CD4-positive, alpha-beta T cell treated with Interleukin-15 for 1 hour (primary cell): ENCODE measurements around the gene ITPR1.

ENCODE experiments used
- DNase-seq: peaks from one replicate; pipeline ENCODE4 v3.0.0-alpha.2; 2020

ITPR1 gene

GRCh38 chr3:4880850-4881249 is 387.7 kb downstream of the ITPR1 start:
- DNase-seq: no peak

GRCh38 chr3:4882548-4882947 is 389.4 kb downstream of the ITPR1 start:
- no peak for DNase-seq

- DNase-seq: no peak
Measured at GRCh38 chr3:4883011-4883410, 389.9 kb downstream of the ITPR1 start.

- DNase-seq: no peak
Measured at GRCh38 chr3:4884888-4885287, 391.7 kb downstream of the ITPR1 start.

GRCh38 chr3:4885316-4885715 is 392.2 kb downstream of the ITPR1 start:
- DNase-seq: no peak

- no peak for DNase-seq
Measured at GRCh38 chr3:4886448-4886847, 393.3 kb downstream of the ITPR1 start.

- no peak for DNase-seq
Measured at GRCh38 chr3:4887177-4887576, 394.0 kb downstream of the ITPR1 start.

- DNase-seq: peak; percentile 24
Measured at GRCh38 chr3:4888913-4889846, 396.0 kb downstream of the ITPR1 start.

GRCh38 chr3:4889896-4890295 is 396.7 kb downstream of the ITPR1 start:
- DNase-seq: no peak

GRCh38 chr3:4894891-4895530 is 401.9 kb downstream of the ITPR1 start:
- DNase-seq: no peak

GRCh38 chr3:4895838-4896237 is 402.7 kb downstream of the ITPR1 start:
- no peak for DNase-seq
